Islet of Langerhans (tissue), 1 donor: ENCODE data around the gene FAXC.

Experiments used
- FAIRE-seq: peaks from one replicate; lab custom pipeline; 2011; peaks lifted over from hg19 to GRCh38; lab: Jason Lieb, UNC

FAXC gene

GRCh38 chr6:99349171-99350141, at the start of gene FAXC:
Gene FAXC, minus strand, starts transcription at chr6:99349674. Its CDS starts 302 bp downstream, at chr6:99349372.
- FAIRE-seq: no peak

- no peak for FAIRE-seq
Measured at GRCh38 chr6:99397287-99397686, 47.8 kb upstream of the FAXC start.

GRCh38 chr6:99393698-99394531, 44.4 kb upstream of the FAXC start, which contains the start of gene COQ3:
Gene COQ3, minus strand, starts transcription at chr6:99394195. Its CDS starts 16 bp downstream, at chr6:99394179.
- no peak for FAIRE-seq

- FAIRE-seq: no peak
Measured at GRCh38 chr6:99393366-99393697, 43.9 kb upstream of the FAXC start.

- FAIRE-seq: no peak
Measured at GRCh38 chr6:99390896-99391295, 41.4 kb upstream of the FAXC start.

- FAIRE-seq: no peak
Measured at GRCh38 chr6:99384507-99384906, 35.0 kb upstream of the FAXC start.

GRCh38 chr6:99378636-99379035, 29.2 kb upstream of the FAXC start:
- FAIRE-seq: no peak

GRCh38 chr6:99369533-99369932, 20.1 kb upstream of the FAXC start:
- FAIRE-seq: no peak

GRCh38 chr6:99366852-99367251, 17.4 kb upstream of the FAXC start:
- FAIRE-seq: no peak

- FAIRE-seq: no peak
Measured at GRCh38 chr6:99364026-99364425, 14.6 kb upstream of the FAXC start.

GRCh38 chr6:99362678-99363268, 13.3 kb upstream of the FAXC start:
- no peak for FAIRE-seq

- FAIRE-seq: no peak
Measured at GRCh38 chr6:99359800-99360199, 10.3 kb upstream of the FAXC start.

GRCh38 chr6:99356641-99357040, 7.2 kb upstream of the FAXC start:
- FAIRE-seq: no peak

- no peak for FAIRE-seq
Measured at GRCh38 chr6:99354983-99355382, 5.5 kb upstream of the FAXC start.

- FAIRE-seq: no peak
Measured at GRCh38 chr6:99353126-99353525, 3.7 kb upstream of the FAXC start.

GRCh38 chr6:99350573-99350972, 1.1 kb upstream of the FAXC start:
- FAIRE-seq: no peak

GRCh38 chr6:99348288-99349170, 945 bp downstream of the FAXC start:
- no peak for FAIRE-seq

GRCh38 chr6:99347804-99348203, 1.7 kb downstream of the FAXC start:
- no peak for FAIRE-seq

GRCh38 chr6:99346595-99346994, 2.9 kb downstream of the FAXC start:
- FAIRE-seq: no peak

- no peak for FAIRE-seq
Measured at GRCh38 chr6:99345164-99345563, 4.3 kb downstream of the FAXC start.

GRCh38 chr6:99344289-99344688, 5.2 kb downstream of the FAXC start:
- FAIRE-seq: no peak
